KMS-11 (cell line): ENCODE results near the gene SOD3.

ENCODE experiments used
- H2AFZ ChIP-seq: fragments of 200-600 bp; sonication (generic); 2 replicates; pipeline ENCODE4 v1.6.1; 2016; ENCODE audit warnings: antibody characterized with exemption, mixed run types, low read depth
- H3K27ac ChIP-seq: fragments of 200-600 bp; sonication (generic); 2 replicates; pipeline ENCODE4 v1.6.1; 2016; ENCODE audit warnings: mild to moderate bottlenecking, mixed run types
- H3K27me3 ChIP-seq: fragments of 200-600 bp; sonication (generic); 2 replicates; pipeline ENCODE4 v1.6.1; 2017; ENCODE audit warnings: mild to moderate bottlenecking, low read depth, mixed run types, moderate library complexity; ENCODE audit not compliant: insufficient read depth
- H3K36me3 ChIP-seq: fragments of 200-600 bp; sonication (generic); 2 replicates; pipeline ENCODE4 v1.6.1; 2017; ENCODE audit warnings: mild to moderate bottlenecking, mixed run types; ENCODE audit not compliant: insufficient read depth
- H3K4me1 ChIP-seq: fragments of 200-600 bp; sonication (generic); 2 replicates; pipeline ENCODE4 v1.6.1; 2016; ENCODE audit warnings: mild to moderate bottlenecking, low read depth, mixed run types; ENCODE audit not compliant: poor library complexity, severe bottlenecking
- H3K4me2 ChIP-seq: fragments of 200-600 bp; sonication (generic); 2 replicates; pipeline ENCODE4 v1.7.0; 2016; ENCODE audit warnings: mild to moderate bottlenecking, mixed run types
- H3K4me3 ChIP-seq: fragments of 200-600 bp; sonication (generic); IDR thresholded peaks from 2 replicates; pipeline ENCODE4 v1.6.1; 2017; ENCODE audit warnings: low read depth, low read length, mixed read lengths; ENCODE audit not compliant: insufficient read depth
- H3K79me2 ChIP-seq: fragments of 200-600 bp; sonication (generic); 2 replicates; pipeline ENCODE4 v1.6.1; 2016; ENCODE audit warnings: low read depth, mixed run types; ENCODE audit not compliant: insufficient read depth
- H3K9ac ChIP-seq: fragments of 200-600 bp; sonication (generic); 2 replicates; pipeline ENCODE4 v1.6.1; 2016; ENCODE audit warnings: mild to moderate bottlenecking, mixed run types
- H4K20me1 ChIP-seq: fragments of 200-600 bp; sonication (generic); 2 replicates; pipeline ENCODE4 v1.6.1; 2016; ENCODE audit warnings: mild to moderate bottlenecking, mixed run types; ENCODE audit not compliant: insufficient read depth
- CTCF ChIP-seq: fragments of 200-600 bp; sonication (generic); conservative IDR thresholded peaks from 2 replicates; pipeline ENCODE4 v1.6.1; 2017; ENCODE audit warnings: low read depth, mild to moderate bottlenecking, antibody characterized with exemption, low read length, moderate library complexity, mixed read lengths

Gene SOD3

GRCh38 chr4:24824720-24825119 is 29.3 kb downstream of the SOD3 start:
- no peak for TF ChIP-seq CTCF

GRCh38 chr4:24831637-24832036 is 36.3 kb downstream of the SOD3 start:
- H3K4me1 ChIP-seq, result no peaks in the 10 kb centered on the region
- no peak for TF ChIP-seq CTCF
- H3K4me2 ChIP-seq, result no peak overlapping the region
- H4K20me1 ChIP-seq, result no peaks in the 10 kb centered on the region
- H3K27ac ChIP-seq, result no peak overlapping the region
- H3K79me2 ChIP-seq, result no peaks in the 10 kb centered on the region
- no peak overlapping the region for H2AFZ ChIP-seq
- H3K36me3 ChIP-seq, result no peaks in the 10 kb centered on the region
- no peaks in the 10 kb centered on the region for H3K27me3 ChIP-seq
- no peak overlapping the region for H3K4me3 ChIP-seq
- no peak overlapping the region for H3K9ac ChIP-seq

More at GRCh38 chr4:24824720-24825119, 29.3 kb downstream of the SOD3 start:
- H3K4me3 ChIP-seq, result no peak overlapping the region
- no peaks in the 10 kb centered on the region for H3K4me1 ChIP-seq
- H3K27me3 ChIP-seq, result no peaks in the 10 kb centered on the region
- H2AFZ ChIP-seq, result no peak overlapping the region
- no peaks in the 10 kb centered on the region for H3K79me2 ChIP-seq
- no peak overlapping the region for H3K27ac ChIP-seq
- no peaks in the 10 kb centered on the region for H3K36me3 ChIP-seq
- no peak overlapping the region for H3K4me2 ChIP-seq
- H4K20me1 ChIP-seq, result no peaks in the 10 kb centered on the region
- H3K9ac ChIP-seq, result no peak overlapping the region

GRCh38 chr4:24835696-24836095 is 40.3 kb downstream of the SOD3 start:
- Histone ChIP-seq H3K79me2 (no peaks in the 10 kb centered on the region), H3K27ac (no peak overlapping the region), H3K27me3 (no peaks in the 10 kb centered on the region), H4K20me1 (no peaks in the 10 kb centered on the region), H3K4me1 (no peaks in the 10 kb centered on the region), H2AFZ (no peak overlapping the region), H3K4me3 (no peak overlapping the region), H3K9ac (no peak overlapping the region), H3K4me2 (no peak overlapping the region), H3K36me3 (no peaks in the 10 kb centered on the region)
- TF ChIP-seq CTCF, result no peak

- TF ChIP-seq CTCF, result no peak
- Histone ChIP-seq H3K36me3 (no peaks in the 10 kb centered on the region), H4K20me1 (no peaks in the 10 kb centered on the region)
Observed at GRCh38 chr4:24836661-24837242, 41.4 kb downstream of the SOD3 start.

More at GRCh38 chr4:24836661-24837242, 41.4 kb downstream of the SOD3 start:
- Histone ChIP-seq H3K27me3 (no peaks in the 10 kb centered on the region), H3K4me1 (no peaks in the 10 kb centered on the region), H2AFZ (no peak overlapping the region), H3K4me3 (no peak overlapping the region), H3K79me2 (no peaks in the 10 kb centered on the region), H3K9ac (no peak overlapping the region), H3K4me2 (no peak overlapping the region), H3K27ac (no peak overlapping the region)
